Activated CD4-positive, alpha-beta T cell treated with anti-CD3 and anti-CD28 coated beads for 36 hours (primary cell): ENCODE results near the gene KCNAB2. TPM values are rescaled to one million over a fixed set of nuclear protein-coding genes. Genes with fewer than 3 reads are reported as not detected.

Experiments
- ATAC-seq: fragments of 200-7000 bp; cut with Tn5 transposase; one replicate; pipeline ENCODE4 v1.10.0; 2021; ENCODE audit warnings: mild to moderate bottlenecking, moderate library complexity
- CTCF ChIA-PET: fragments of 350-600 bp; sonication (Branson Sonifier 250); formaldehyde crosslinking; loops from one replicate; lab custom pipeline; 2021; ENCODE audit warnings: antibody characterized with exemption; lab: Charles Lee
- POLR2A ChIA-PET: fragments of 350-600 bp; sonication (Branson Sonifier 250); formaldehyde crosslinking; loops from one replicate; lab custom pipeline; 2021; ENCODE audit warnings: antibody characterized with exemption, inconsistent platforms; lab: Charles Lee
- DNase-seq: peaks from one replicate; pipeline ENCODE4 v3.0.0-alpha.2; 2020
- H3K27ac Mint-ChIP-seq: one replicate; pipeline ENCODE4 v1.8.0; 2021; ENCODE audit warnings: mixed read lengths
- H3K27me3 Mint-ChIP-seq: one replicate; pipeline ENCODE4 v1.8.0; 2021; ENCODE audit warnings: mixed read lengths
- H3K36me3 Mint-ChIP-seq: one replicate; pipeline ENCODE4 v1.8.0; 2021; ENCODE audit warnings: low read depth, mixed read lengths
- H3K4me1 Mint-ChIP-seq: one replicate; pipeline ENCODE4 v1.8.0; 2021; ENCODE audit warnings: mixed read lengths
- H3K4me3 Mint-ChIP-seq: one replicate; pipeline ENCODE4 v1.8.0; 2021; ENCODE audit warnings: mild to moderate bottlenecking, moderate library complexity, mixed read lengths
- H3K9me3 Mint-ChIP-seq: one replicate; pipeline ENCODE4 v1.8.0; 2021; ENCODE audit warnings: low read depth, mixed read lengths
- intact Hi-C, 2 experiments: fragments of 100-400 bp; cut with DNase I in 1 of 2; cut with micrococcal nuclease in 1 of 2; formaldehyde crosslinking; loops; one replicate each; pipeline versions ENCODE4 v1.14.2 to v1.15.1; 2022 to 2024; cut with DNase I, micrococcal nuclease
- total RNA-seq, 2 experiments: library from RNA; stranded (reverse); gene quantifications; one replicate each; pipeline ENCODE4 v1.2.3, GENCODE V29; 2021

The KCNAB2 gene
- total RNA-seq, 2 experiments from 2014 or later: 231 to 258 TPM

DNA sequence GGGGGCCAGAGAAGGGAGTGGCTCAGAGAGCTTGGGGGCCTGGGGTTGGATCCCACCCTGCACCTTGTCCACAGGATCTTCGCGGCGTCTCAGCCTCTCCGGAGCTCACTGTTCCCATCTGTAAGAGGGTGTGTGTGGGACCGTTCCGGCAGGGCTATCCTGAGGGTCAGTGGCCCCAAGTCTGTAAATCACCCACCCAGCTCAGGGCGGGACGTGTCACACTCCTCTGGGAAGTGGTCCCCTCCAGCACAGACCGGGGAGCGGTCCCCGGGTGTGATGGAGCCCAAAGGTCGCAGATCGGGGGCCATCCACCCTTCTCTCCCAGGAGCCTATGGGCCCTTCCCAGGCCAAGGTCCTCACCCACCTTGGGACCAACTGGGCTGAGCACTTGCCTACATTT lies 40.0 kb downstream of the KCNAB2 start:
- Mint-ChIP-seq H3K36me3 (peaks cover 38% of the 10 kb centered on the region), H3K27ac (no peak overlapping the region), H3K27me3 (no peaks in the 10 kb centered on the region), H3K4me3 (no peak overlapping the region), H3K4me1 (no peaks in the 10 kb centered on the region), H3K9me3 (no peaks in the 10 kb centered on the region)
- DNase-seq: no peak
- ATAC-seq: no peak
- ChIA-PET CTCF (interaction anchor here (0.6 to 0.7 kb wide), 2 partner anchors 10 to 337 kb away, joined by 3 to 5 read pairs; no protein-coding TSS in a partner anchor), POLR2A (no interaction called here)
- intact Hi-C loops: no loop called here

DNA sequence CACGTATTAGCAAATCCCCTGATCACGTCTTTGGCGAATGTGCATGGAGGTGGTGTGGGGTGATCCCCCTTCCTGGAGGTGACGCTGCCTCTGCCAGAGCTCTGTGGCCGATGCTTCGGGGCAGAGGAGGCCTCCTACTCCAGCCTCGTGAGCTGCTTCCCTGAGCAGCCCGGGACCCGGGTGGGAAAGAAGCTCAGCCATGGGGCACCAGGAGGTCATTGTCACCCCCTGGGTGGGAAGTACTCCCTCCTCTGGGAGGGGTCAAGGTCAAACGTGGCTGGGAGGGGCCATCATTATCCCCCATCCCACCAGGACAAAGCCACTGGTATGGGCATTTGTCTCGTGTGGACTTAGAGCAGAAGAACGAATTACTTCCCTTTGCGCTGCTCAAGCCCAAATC lies 40.7 kb downstream of the KCNAB2 start:
- CTCF ChIA-PET: no interaction called here
- H3K27ac Mint-ChIP-seq: no peak overlapping the region
- no peaks in the 10 kb centered on the region for H3K27me3 Mint-ChIP-seq
- ATAC-seq: no peak
- intact Hi-C loops: no loop called here
- peaks cover 38% of the 10 kb centered on the region for H3K36me3 Mint-ChIP-seq
- H3K9me3 Mint-ChIP-seq: no peaks in the 10 kb centered on the region
- H3K4me1 Mint-ChIP-seq: no peaks in the 10 kb centered on the region
- H3K4me3 Mint-ChIP-seq: no peak overlapping the region
- no peak for DNase-seq
- POLR2A ChIA-PET: no interaction called here

- Mint-ChIP-seq H3K36me3 (peaks cover 39% of the 10 kb centered on the region), H3K4me1 (no peaks in the 10 kb centered on the region), H3K27ac (no peak overlapping the region), H3K9me3 (no peaks in the 10 kb centered on the region), H3K27me3 (no peaks in the 10 kb centered on the region), H3K4me3 (no peak overlapping the region)
- ChIA-PET CTCF (interaction anchor here (1.1 kb wide), 1 partner anchor 8 kb away, joined by 3 read pairs; no protein-coding TSS in a partner anchor), POLR2A (no interaction called here)
- ATAC-seq (no peak), DNase-seq (no peak)
- intact Hi-C loops: no loop called here
These were observed 41.2 kb downstream of the KCNAB2 start for GRCh38 chr1:6086762-6087376.

- no peaks in the 10 kb centered on the region for H3K4me1 Mint-ChIP-seq
- H3K4me3 Mint-ChIP-seq: no peak overlapping the region
- H3K36me3 Mint-ChIP-seq: peaks cover 37% of the 10 kb centered on the region
- intact Hi-C loops: no loop called here
- no peaks in the 10 kb centered on the region for H3K9me3 Mint-ChIP-seq
- H3K27me3 Mint-ChIP-seq: no peaks in the 10 kb centered on the region
- no peak for ATAC-seq
- H3K27ac Mint-ChIP-seq: no peak overlapping the region
- no peak for DNase-seq
- ChIA-PET POLR2A (interaction anchor here (0.6 kb wide), 1 partner anchor 34 kb away, joined by 3 read pairs; no protein-coding TSS in a partner anchor), CTCF (interaction anchor here (1.1 kb wide), 1 partner anchor 9 kb away, joined by 3 read pairs; no protein-coding TSS in a partner anchor)
These were observed 41.7 kb downstream of the KCNAB2 start for GRCh38 chr1:6087377-6087772.

GRCh38 chr1:6087958-6088357 lies 42.3 kb downstream of the KCNAB2 start:
- Mint-ChIP-seq H3K4me1 (no peaks in the 10 kb centered on the region), H3K36me3 (peaks cover 34% of the 10 kb centered on the region), H3K27ac (no peak overlapping the region), H3K9me3 (no peaks in the 10 kb centered on the region), H3K4me3 (no peak overlapping the region), H3K27me3 (no peaks in the 10 kb centered on the region)
- ATAC-seq: no peak
- no peak for DNase-seq
- POLR2A ChIA-PET: interaction anchor here (0.6 kb wide), 1 partner anchor 35 kb away, joined by 3 read pairs; no protein-coding TSS in a partner anchor
- CTCF ChIA-PET: interaction anchor here (0.7 to 1.1 kb wide), 2 partner anchors 9 to 418 kb away, joined by 3 read pairs; no protein-coding TSS in a partner anchor
- intact Hi-C loops: no loop called here

- H3K36me3 Mint-ChIP-seq: peaks cover 35% of the 10 kb centered on the region
- H3K4me3 Mint-ChIP-seq: no peak overlapping the region
- H3K4me1 Mint-ChIP-seq: no peaks in the 10 kb centered on the region
- no peaks in the 10 kb centered on the region for H3K9me3 Mint-ChIP-seq
- POLR2A ChIA-PET: no interaction called here
- CTCF ChIA-PET: no interaction called here
- DNase-seq (no peak), ATAC-seq (no peak)
- H3K27me3 Mint-ChIP-seq: no peaks in the 10 kb centered on the region
- H3K27ac Mint-ChIP-seq: no peak overlapping the region
- intact Hi-C loops: no loop called here
These were observed 43.3 kb downstream of the KCNAB2 start for GRCh38 chr1:6088956-6089355.

GRCh38 chr1:6090288-6090687 lies 44.6 kb downstream of the KCNAB2 start:
- H3K36me3 Mint-ChIP-seq: peaks cover 26% of the 10 kb centered on the region
- H3K4me1 Mint-ChIP-seq: no peaks in the 10 kb centered on the region
- H3K9me3 Mint-ChIP-seq: no peaks in the 10 kb centered on the region
- intact Hi-C loops: no loop called here
- H3K27ac Mint-ChIP-seq: no peak overlapping the region
- ChIA-PET POLR2A (no interaction called here), CTCF (no interaction called here)
- ATAC-seq: no peak
- H3K4me3 Mint-ChIP-seq: no peak overlapping the region
- no peaks in the 10 kb centered on the region for H3K27me3 Mint-ChIP-seq
- DNase-seq: no peak

- ChIA-PET POLR2A (interaction anchor here (0.6 kb wide), 1 partner anchor 106 kb away, joined by 3 read pairs; no protein-coding TSS in a partner anchor), CTCF (interaction anchor here (0.7 kb wide), 1 partner anchor 66 kb away, joined by 3 read pairs; no protein-coding TSS in a partner anchor)
- no peak overlapping the region for H3K27ac Mint-ChIP-seq
- H3K27me3 Mint-ChIP-seq: no peaks in the 10 kb centered on the region
- H3K4me3 Mint-ChIP-seq: no peak overlapping the region
- DNase-seq (no peak), ATAC-seq (no peak)
- intact Hi-C loops: no loop called here
- H3K9me3 Mint-ChIP-seq: no peaks in the 10 kb centered on the region
- H3K36me3 Mint-ChIP-seq: peaks cover 23% of the 10 kb centered on the region
- H3K4me1 Mint-ChIP-seq: no peaks in the 10 kb centered on the region
These were observed 45.5 kb downstream of the KCNAB2 start for GRCh38 chr1:6090996-6091822.

GRCh38 chr1:6091823-6092109 lies 46.1 kb downstream of the KCNAB2 start:
- CTCF ChIA-PET: interaction anchor here (0.7 kb wide), 1 partner anchor 66 kb away, joined by 3 read pairs; no protein-coding TSS in a partner anchor
- H3K27me3 Mint-ChIP-seq: no peaks in the 10 kb centered on the region
- H3K9me3 Mint-ChIP-seq: no peaks in the 10 kb centered on the region
- H3K36me3 Mint-ChIP-seq: peaks cover 21% of the 10 kb centered on the region
- POLR2A ChIA-PET: interaction anchor here (0.6 kb wide), 1 partner anchor 105 kb away, joined by 3 read pairs; no protein-coding TSS in a partner anchor
- ATAC-seq (no peak), DNase-seq (no peak)
- no peak overlapping the region for H3K27ac Mint-ChIP-seq
- no peaks in the 10 kb centered on the region for H3K4me1 Mint-ChIP-seq
- intact Hi-C loops: no loop called here
- no peak overlapping the region for H3K4me3 Mint-ChIP-seq

DNA sequence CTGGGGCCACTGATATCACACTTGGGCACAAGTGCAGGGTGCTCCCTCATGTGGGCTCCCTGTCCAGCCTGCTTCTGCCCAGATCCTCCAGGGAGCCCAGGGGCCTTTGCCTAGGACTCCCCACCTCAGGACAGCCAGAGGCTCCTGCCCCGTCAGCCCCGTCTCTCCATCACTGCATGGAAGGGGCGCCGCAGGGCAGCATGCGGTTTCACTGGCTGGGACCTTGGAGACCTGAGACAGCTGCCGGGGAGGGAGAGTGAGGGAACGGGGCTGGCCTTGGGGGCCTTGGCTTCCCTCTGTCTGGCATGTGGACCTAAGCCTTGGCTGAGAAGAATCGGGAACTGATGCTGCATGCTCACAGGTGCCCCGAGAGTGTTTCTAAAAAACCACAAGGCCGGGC lies 46.5 kb downstream of the KCNAB2 start:
- Mint-ChIP-seq H3K9me3 (no peaks in the 10 kb centered on the region), H3K36me3 (peaks cover 18% of the 10 kb centered on the region), H3K4me1 (no peaks in the 10 kb centered on the region), H3K4me3 (no peak overlapping the region), H3K27me3 (no peaks in the 10 kb centered on the region), H3K27ac (no peak overlapping the region)
- ATAC-seq: no peak
- CTCF ChIA-PET: interaction anchor here (0.7 kb wide), 1 partner anchor 65 kb away, joined by 3 read pairs; no protein-coding TSS in a partner anchor
- intact Hi-C loops: no loop called here
- POLR2A ChIA-PET: no interaction called here
- DNase-seq: no peak

- Mint-ChIP-seq H3K4me3 (no peak overlapping the region), H3K9me3 (no peaks in the 10 kb centered on the region), H3K4me1 (no peaks in the 10 kb centered on the region), H3K27ac (no peak overlapping the region), H3K27me3 (no peaks in the 10 kb centered on the region), H3K36me3 (peaks cover 20% of the 10 kb centered on the region)
- ChIA-PET CTCF (no interaction called here), POLR2A (interaction anchor here (0.6 kb wide), 1 partner anchor 10 kb away, joined by 4 read pairs; no protein-coding TSS in a partner anchor)
- DNase-seq (no peak), ATAC-seq (no peak)
- intact Hi-C loops: no loop called here
These were observed 47.4 kb downstream of the KCNAB2 start for GRCh38 chr1:6093071-6093470.
